Stimulated activated CD4-positive, alpha-beta T cell treated with anti-CD3 and anti-CD28 coated beads, Interleukin-15, amount 100 ng/mL, for 48 hours (primary cell): ENCODE results near the gene CAMK2B.

Experiments
- DNase-seq, 2 donors: peaks; one replicate each; pipeline ENCODE4 v3.0.0-alpha.2; 2020; ENCODE audit warnings: low read depth in 2 of 2

The CAMK2B gene

DNA sequence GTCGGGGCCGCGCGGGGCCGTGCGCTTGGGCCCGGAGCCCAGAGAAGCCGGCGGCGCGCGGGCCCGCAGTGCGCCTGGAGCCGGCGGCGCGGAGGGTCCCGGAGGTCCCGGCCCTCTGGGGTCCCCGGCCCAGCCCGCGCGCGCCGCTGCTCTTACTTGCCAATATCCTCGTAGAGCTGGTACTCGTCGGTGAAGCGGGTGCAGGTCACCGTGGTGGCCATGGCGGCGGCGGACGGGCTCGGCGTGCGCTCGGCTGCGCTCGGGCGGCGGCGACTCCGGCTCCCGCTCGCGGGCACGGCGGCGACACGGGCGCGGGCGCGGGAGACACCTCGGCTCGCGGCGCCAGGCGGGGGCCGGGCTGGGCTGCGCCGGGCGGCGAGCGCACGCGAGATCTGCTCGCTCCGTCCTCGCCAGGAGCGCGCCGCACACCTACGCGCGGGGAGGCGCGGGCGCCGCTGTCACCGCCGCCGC is at the start of gene CAMK2B:
Gene CAMK2B (minus strand): TSS at position 394 of the 471 bp plus-strand sequence. CDS start 173 bp downstream, at position 221.
- DNase-seq: no peak

DNA sequence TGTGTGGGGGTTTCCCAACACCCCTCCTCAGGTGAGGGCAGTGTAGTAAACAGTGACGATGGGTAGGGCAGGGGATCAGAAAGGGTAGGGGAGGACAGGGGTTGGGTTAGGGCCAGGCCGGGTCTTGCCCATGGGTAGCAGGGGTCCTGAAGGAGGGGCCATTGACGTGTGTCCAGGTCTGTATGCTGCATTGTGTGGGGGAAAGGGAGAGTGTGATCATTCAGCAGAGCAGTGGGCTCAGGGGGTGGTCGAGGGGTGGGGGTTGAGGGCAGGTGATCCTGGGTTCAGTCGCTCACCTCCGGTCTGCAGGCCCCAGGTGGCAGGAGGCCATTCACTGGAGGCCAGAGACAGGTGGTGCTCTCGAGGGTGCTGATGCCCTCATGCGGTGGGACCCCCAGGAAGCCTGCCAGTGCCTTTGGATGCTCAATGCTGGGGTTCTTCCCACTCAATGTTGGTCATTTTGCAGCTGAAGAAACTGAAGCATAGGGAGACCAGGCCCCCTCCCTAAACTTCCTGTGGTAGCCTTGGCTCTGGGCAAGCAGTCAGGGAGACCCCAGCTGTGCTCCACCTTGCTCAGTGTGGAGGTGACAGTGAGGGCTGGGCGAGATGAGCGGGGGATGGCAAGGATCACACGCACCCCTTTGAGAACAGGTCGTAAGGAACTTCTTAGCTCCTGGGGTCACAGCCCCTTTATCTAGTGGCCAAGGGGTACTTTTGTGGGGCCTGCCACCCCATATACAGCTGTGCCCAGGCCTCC is 48.8 kb upstream of the CAMK2B start:
- DNase-seq: no peak

DNA sequence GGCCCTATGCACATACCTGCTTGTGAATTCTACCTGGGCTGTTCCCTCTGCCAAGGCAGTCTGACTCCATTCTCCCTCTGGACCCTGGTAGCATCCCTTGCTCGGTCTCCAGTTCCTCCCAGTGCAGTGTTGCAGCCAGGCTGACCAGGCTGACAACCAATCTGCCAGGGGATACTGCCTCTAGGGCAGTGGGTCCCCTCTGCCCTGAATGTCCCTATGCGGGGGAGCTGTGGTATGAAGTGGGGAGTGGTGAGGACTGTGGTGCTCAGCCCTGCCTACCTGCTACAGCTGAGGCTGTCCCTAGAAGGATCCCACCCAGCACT is 48.0 kb upstream of the CAMK2B start:
- no peak for DNase-seq

DNA sequence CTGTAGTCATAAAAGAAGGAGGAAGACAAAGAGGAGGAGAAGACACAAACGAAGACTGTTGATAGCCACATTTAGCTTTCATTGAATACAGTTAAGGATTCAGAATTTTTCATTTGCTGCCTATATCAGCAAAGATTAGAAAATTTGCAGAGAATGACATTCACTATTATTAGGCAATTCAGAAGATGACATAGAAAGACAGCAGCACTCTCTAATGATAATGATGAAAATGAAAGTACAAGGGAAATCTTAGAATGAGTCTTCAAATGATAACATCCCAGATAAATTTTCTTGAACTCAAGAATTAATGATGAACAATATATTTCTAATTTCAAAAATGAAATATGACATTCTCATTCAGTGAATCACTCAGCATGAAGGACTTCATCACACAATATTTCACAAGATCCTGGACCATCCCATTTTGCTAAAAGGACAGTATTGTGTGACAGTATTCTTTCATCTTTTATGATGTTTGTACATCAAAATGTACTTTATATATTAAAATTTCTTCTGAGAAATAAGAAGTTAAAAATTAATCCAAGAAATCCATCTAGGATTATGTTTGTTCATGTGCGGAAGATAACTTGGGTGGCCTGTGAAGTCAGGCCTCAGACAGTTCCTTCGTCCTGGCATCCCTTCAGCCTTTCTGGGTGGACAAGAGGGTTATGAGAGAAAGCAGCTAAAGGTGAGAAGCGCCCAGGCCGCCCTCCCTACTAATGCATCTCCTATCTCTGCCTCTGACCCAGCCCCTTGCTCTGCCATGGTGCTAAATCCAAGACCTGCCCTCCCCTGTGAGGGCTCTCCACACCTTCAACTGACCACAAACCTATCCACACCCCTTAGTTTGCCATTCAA is 47.4 kb upstream of the CAMK2B start:
- no peak for DNase-seq

DNA sequence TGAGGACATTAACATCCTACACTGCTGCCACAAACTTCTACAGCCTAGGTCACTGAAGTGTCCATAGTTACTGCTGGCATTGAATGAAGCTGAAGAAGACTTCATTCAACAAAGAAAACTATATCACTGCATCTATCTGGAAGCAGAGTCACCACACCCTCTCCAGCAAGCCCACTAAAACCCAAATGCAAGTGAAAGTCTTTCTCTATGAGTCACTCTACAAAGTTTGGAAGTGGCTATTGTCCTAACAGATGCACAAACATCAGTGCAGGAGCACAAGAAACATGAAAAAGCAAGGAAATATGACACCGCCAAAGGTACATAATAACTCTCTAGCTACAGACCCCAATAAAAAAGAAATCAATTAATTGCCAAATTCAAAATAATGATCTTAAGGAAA is 43.5 kb upstream of the CAMK2B start:
- DNase-seq: no peak

- no peak for DNase-seq
Observed at GRCh38 chr7:44368455-44368854, 43.1 kb upstream of the CAMK2B start.

DNA sequence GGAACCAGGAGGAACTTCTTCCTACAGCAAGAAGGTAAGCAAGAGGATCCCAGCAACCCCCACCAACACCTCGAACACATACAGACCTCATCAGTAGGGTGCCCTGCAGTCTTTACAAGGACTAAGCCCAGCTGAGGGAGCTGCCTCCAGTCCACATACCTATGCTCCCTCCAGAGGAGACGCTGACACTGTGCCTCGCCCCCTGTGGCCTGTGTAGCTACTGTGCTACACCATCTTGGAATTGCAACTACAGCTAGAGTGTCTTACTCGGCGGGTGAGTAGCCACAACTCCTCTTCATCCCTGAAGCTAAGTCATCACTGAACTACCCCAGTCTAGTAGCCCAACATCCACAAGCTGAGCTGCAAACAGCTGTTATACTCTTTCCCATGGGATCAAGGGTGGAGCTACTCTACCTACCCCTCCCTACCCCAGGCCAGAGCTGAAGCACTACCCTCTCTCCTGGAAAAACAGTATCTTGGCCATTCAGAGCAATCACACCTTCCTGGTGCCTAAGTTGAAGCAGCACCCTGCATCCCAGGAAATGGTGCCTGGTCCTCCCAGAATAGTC is 42.2 kb upstream of the CAMK2B start:
- DNase-seq: no peak

GRCh38 chr7:44366986-44367385 is 41.6 kb upstream of the CAMK2B start:
- DNase-seq: no peak

GRCh38 chr7:44353668-44354067 is 28.3 kb upstream of the CAMK2B start:
- no peak for DNase-seq

DNA sequence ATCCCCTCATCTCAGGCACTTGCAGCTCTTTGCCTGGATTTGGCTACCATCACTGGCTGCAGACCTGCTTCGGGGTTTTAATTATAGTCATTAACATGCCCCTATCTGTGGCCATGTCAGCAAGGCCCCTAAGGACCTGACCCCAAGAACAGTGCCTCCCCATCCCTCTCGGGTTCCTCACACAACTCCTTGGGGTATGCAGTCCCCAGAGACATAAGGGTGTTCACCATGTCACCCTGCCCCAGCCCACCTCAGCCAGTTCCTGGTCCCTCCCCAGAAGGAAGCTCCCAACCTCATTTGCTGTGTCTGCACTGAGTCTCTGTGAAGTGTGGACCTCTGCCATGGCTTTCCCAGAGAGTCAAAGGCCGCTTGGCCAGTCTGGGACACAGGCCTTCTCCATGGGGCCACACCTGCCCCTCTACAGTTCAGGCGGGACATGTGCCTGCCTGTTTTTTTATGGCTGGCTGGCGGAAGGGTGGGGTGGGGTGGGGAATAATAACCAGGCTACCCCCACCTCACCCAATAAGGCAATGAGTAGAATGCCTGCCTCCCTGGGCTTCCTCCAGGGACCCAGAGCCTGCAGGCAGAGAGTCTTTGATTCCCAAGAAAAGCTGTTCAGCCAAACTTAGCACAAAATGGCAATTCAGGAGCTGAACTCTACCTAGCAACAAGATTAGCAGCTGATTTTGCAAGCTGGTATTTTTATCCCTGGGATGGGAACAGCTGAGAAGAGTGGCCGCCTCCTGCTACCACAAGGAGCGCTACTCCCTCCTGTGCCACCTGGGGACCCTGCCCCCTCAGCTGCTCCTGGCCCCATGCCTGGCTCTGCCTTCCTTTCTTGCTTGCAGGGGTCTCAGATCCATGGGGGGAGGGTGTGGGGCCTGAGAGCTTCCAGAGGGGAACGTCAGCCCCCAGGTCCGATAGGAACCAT is 23.7 kb upstream of the CAMK2B start:
- DNase-seq: no peak

GRCh38 chr7:44348300-44348699 is 22.9 kb upstream of the CAMK2B start:
- DNase-seq: no peak

DNA sequence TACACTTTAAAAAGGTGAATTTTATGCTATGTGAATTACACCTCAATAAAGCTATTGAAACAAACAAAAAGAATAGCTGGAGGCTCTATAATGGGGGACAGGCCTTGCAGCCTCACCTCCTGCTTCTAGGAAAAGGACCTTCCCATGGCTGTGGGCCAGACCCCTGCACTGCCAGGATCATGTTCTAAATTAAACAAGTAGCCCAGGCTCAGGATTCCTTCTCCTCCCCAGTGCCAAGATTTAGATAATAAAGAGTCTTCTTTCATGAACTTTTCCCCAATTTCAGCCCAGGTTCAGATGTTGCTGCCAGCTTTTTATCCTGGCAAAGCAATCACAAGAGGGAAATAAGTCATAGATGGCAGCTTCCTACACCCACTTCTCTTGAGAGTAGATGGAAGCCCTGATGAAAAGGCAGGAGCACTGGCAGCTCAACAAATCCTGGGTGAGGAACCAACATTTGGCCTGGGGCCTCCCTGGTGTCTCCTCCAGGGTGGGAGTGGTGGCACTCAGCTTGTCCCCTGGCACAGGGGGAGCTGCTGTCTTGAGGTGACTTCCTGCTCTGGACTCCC is 22.2 kb upstream of the CAMK2B start:
- no peak for DNase-seq

DNA sequence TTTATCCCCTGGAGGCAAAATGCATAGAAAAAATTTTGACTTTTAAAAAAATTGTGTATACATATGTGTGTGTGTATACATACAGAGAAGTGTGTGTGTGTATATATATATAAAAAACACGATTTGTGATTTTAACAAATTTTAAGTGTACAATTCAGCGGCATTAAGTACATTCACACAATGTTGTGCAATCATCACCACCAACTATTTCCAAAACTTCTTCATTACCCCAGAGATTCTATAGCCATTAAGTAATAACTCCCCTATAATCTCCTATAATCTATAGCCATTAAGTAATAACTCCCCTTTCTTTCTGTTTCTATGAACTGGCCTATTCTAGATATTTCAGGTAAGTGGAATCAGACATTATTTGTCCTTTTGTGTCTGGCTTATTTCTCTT is 20.7 kb upstream of the CAMK2B start:
- DNase-seq: no peak

- no peak for DNase-seq
Observed at GRCh38 chr7:44341401-44341800, 16.0 kb upstream of the CAMK2B start.

DNA sequence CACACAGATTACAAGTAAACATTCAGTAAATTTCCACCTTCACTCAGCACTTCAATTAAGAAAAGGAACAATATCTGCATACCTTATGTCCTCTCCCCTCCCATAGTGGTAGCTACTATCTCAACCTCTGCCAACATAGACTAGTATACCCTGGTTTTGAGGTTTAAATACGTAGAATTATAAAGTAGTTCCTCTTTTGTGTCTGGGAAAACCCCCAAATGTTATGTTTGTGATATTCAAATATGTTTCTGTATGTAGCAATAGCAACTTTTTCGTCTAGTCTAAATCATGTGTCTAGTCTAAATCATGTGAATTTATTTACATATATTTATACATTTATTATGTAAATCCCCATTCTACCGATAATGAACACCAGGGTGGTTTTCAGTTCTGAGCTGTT is 13.2 kb upstream of the CAMK2B start:
- DNase-seq: no peak

GRCh38 chr7:44336491-44336890 is 11.1 kb upstream of the CAMK2B start:
- no peak for DNase-seq

DNA sequence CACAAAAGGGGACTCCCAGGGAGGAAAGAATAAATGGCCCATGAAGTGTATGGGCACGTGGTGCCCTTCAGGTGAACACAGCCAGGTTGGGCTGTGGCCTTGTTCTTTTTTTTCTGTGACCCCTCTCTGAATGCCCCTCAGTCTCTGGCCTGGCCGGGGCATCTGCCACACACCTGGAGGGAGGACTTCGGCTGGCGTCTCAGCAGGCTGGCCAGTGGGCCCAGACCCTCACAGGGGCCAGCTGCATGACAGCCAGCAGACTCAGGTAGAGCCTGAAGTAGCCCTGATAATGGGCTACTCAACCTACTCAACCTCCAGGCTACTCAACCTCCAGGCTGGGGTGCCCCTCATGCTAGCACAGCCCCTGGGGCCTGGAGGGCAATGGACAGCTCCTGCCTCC is 9.8 kb upstream of the CAMK2B start:
- DNase-seq: no peak

DNA sequence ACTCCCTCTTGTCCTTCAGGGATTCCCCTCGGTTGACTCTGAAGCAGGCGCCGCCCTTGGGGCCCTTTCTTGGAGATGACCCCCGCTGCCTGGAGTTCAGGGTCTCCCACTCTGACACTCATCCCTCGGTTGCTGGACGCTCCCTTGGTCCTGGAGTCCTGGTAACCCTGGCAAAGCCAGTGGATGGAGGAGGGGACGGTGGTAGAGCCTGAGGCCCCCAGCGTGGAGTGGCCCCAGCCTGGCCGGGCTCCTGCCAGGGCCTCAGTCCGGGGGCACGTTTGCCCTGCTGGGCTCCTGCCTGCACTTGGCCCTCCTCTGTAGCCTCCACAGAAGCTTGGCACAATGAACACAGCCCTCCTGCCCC is 9.3 kb upstream of the CAMK2B start:
- no peak for DNase-seq

GRCh38 chr7:44333911-44334733 is 8.7 kb upstream of the CAMK2B start:
- no peak for DNase-seq

DNA sequence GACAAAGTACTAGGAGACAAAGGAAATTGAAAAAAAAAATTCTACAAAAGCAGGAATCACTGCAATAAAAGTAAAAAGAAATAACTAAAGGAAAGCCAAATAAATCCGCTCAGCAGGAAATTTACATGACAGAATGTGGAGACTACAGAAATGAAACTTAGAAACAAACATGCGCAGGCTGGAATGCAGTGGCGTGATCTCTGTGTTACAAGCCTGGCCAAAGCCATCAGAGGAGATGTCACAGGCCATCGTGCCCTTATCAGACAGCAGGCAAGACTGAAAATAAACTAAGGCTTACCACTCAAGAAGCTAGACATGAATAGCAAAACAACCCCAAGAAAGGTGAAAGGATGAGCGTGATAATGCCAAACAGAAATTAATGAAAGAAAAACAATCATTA is 6.3 kb upstream of the CAMK2B start:
- DNase-seq: no peak

- DNase-seq: no peak
Observed at GRCh38 chr7:44330331-44330730, 4.9 kb upstream of the CAMK2B start.
